HTERT RPE-1 (cell line): Measurements from ENCODE around the gene DNAH3.
"Not testable (repeated sequence)": the region's sequence is repeated elsewhere in the genome, so short reads cannot be mapped to it uniquely, and the experiment has no call there.

ENCODE experiments used
- in situ Hi-C: fragments of 300-500 bp; cut with MboI; formaldehyde crosslinking; loops from 4 replicates; pipeline ENCODE4 v1.14.3; 2020; ENCODE audit warnings: low sequenced_read_pairs

DNAH3 gene

DNA sequence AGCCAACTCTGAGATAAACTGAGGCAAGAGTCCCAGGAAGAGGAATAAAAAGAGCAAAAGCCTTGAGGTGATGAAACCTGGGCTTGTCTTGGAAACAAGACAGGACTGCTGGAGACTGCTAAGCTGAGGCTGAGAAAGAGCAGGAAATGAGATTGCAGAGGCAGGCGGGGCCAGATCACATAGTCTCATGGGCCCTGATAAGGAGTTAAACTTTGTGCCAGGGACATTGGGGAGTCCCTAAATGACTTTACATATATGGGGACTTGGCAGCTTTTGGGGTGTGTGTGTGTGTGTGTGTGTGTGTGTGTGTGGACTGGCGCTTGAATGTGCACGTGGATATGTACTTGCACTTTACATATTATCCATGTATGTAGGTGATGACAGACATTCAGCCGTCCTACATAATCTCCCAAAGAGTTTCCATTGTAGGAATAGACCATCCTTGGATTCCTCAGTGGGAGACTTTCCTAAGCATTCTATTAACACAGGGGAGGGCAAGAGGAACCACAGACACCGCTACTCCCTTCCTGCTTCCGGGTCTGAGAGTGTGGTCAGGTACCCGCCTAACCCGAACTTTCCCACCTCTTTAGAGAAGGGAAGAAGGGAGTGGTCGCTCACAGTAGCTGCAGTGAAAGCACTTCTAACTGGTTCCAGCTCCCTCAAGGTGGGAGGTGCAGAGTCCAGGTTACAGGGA lies 127.0 kb downstream of the DNAH3 start:
- in situ Hi-C loops: no loop called here

DNA sequence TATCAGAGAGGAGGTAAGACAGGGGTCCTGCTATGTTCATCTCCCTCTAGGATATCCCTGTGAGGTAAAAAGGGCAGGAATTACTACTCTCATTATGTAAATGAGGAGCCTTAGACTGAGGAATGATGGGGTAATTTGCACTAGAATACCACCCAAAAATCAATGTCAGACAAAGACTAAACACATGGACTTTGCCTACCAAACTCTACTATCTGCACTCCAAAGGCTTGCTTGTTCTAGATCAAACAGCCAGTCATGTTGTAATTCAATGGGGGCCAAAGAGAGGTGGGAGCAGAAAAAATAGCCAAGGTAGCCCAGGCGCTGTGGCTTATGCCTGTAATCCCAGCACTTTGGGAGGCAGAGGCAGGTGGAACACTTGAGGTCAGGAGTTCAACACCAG lies 129.3 kb downstream of the DNAH3 start:
- in situ Hi-C loops: no loop called here

DNA sequence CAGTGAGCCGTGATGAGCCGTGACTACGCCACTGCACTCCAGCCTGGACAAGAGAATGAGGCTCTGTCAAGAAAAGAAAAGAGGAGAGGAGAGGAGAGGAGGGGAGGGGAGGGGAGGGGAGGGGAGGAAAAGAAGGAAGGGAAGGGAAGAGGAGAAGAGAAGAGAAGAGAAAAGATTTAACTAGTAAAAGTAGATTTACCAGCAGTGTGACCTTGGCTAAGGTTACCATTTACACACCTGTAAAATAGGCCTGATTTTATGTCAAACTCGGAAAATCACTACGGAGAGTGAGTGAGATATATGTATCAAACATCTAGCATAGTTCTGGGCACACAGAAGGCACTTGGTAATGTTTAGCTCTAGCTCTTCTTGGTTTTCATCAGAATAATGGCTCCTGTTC lies 140.8 kb downstream of the DNAH3 start:
- in situ Hi-C loops: no loop called here

DNA sequence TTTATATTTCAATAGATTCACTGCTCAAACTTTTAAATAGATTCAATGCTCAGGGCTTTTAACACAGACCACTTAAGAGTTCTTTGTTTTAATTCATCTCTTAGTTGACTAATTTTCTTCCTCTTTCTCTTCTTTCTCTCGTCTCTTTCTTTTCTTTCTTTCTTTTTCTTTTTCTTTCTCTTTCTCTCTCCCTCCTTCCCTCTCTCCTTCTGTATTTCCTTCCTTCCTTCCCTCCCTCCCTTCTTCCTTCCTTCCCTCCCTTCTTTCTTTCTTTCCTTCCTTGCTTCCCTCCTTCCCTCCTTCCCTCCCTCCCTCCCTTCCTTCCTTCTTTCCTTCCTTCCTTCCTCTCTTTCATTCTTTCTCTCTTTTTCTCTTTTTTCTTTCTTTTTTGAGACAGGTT lies 145.6 kb downstream of the DNAH3 start:
- in situ Hi-C loops: no loop called here

DNA sequence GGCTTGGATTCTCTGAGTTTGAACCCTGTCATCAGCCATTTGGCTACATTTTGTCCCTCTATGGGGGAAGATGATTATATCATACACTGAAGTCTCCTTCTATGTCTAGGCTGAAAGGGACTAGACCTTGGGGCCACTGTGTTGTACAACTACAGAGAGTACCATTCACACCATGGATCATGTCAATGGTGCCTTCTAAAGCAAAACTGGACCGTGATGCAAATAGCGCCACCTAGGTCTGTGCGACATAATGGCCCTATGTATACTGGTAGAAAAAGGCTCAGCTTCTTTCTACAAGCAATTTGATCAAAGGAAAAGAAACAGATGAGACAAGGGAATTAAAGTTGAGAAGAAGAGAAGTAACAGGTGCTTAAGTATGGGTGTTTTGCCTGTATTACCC lies 149.4 kb downstream of the DNAH3 start:
- in situ Hi-C loops: no loop called here

DNA sequence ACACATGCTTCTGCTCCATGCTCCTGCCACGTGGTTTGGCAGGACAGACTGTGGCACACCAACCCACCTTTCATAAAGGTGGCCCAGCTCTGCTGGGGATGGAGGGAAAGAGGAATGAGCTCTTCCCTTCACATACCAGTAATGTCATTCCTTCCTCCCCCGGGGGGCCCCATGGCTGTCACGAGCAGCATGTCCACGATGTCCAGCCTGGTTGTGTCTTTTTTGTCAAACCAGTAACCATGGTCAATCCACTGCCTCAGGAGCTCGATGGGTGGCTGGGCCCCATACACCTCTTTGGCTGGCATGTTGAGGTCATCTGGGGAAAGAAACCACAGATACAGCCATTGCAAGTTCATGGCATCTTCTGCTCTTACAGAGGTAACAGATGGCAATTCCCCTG lies 153.5 kb downstream of the DNAH3 start:
- in situ Hi-C loops: no loop called here

DNA sequence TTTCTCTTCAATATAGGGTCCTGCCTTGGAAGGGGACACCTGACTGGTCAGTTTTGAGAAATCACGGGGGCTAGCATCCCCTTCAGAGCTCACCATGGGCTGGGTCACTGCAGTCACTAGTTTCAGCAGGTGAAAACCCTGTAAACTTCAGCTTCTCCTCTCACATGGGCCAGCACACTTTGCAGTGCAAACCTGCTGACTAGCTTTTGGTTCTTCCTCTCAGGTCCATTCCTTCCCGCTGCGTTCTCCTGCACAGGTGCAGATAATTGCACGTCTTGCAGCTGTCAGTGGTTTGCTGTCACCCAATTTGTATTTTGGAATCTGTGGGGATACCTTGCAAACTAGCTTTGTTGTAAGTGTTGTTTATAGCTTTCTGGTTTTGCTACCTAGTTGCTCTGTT lies 154.9 kb downstream of the DNAH3 start:
- in situ Hi-C loops: no loop called here

DNA sequence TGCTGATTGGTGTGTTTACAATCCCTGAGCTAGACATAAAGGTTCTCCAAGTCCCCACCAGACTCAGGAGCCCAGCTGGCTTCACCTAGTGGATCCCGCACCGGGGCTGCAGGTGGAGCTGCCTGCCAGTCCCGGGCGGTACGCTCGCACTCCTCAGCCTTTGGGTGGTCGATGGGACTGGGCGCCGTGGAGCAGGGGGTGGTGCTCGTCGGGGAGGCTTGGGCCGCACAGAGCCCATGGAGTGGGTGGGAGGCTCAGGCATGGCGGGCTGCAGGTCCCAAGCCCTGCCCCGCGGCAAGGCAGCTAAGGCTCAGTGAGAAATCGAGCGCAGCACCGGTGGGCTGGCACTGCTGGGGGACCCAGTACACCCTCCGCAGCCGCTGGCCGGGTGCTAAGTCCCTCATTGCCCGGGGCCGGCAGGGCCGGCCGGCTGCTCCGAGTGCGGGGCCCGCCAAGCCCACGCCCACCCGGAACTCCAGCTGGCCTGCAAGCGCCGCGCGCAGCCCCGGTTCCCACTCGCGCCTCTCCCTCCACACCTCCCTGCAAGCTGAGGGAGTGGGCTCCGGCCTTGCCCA lies 161.1 kb downstream of the DNAH3 start:
- in situ Hi-C loops: not testable (repeated sequence)

DNA sequence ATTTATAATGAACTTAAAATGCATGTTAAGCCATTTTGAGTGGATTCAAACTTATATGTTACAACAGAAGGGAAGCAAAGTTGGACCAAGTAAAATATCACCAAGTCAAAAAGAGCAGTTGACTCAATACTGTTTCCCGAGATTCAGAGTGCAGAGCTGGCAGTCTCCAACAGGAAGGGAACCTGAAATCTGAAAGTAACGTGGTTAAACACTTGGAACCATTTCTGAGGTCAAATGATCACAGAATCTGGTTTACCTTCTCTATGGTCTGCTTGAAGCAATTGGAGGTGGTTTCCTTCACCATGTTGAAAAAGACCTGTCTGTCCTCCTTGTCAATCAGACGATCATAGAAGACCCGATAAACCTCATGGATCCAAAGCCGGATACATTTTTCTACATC lies 163.6 kb downstream of the DNAH3 start:
- in situ Hi-C loops: no loop called here

DNA sequence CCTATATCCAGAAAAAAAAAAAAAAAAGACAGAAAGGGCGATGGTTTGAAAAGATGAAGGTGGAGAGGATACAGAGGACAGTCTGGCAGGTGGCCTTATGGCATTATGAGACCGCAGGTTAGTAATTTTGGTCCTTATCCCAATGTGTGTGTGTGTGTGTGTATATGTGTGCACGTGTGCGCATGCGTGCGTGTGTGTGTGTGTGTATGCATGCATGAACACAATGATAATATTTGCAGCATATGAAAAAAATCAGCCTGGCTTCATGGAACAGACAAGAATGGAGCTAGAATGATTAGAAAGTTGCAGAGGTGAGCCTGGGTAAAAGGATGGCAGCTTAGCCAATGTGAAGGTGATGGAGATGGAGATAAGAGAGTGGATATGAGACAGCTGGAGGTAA lies 166.6 kb downstream of the DNAH3 start:
- in situ Hi-C loops: no loop called here

DNA sequence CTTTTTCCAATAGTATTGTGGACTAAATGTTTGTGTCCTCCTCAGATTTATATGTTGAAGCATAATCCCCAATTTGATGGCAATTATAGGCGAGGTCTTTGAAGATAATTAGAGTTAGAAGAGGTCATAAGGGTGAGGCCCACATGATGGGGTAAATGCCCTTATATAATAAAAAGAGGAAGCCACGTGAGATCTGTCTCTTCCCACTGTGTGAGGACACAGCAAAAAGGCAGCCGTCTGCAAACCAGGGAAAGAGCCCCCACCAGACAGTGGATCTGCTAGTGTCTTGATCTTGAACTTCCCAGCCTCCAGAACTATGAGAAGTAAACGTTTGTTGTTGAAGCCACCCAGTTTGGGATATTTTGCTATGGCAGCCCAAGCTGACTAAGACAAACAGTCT lies 174.1 kb downstream of the DNAH3 start:
- in situ Hi-C loops: no loop called here

DNA sequence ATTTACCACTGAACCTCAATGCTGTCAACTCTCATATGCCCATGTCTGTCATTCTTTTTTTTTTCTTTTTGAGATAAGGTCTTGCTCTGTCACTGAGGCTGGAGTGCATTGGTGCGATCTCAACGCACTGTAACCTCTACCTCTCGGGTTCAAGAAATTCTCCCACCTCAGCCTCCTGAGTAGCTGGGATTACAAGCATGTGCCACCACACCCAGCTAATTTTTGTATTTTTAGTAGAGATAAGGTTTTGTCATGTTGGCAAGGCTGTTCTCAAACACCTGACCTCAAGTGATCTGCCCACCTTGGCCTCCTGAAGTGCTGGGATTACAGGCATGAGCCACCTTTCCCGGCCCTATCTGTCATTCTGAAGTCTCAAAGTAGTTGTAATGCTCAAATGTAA lies 177.4 kb downstream of the DNAH3 start:
- in situ Hi-C loops: not testable (repeated sequence)

DNA sequence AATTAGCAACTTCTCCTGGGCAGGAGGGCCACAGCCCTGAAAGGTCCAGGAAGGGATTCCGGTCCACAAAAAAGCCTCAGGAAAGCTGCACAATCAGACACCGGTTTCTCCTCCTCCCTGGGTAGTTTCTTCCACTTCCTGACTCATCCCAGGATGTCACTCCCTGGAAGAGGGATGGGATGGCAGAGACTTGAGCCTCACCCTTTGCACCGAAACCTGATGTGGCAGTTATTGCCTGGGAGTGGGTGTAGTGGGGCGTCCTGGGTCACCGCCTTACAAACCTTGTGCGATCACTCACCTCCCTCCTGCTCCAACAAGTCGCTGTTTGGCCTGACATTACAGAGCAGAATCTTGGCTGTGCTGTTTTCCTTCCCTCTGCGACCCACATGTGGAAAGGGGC lies 179.2 kb downstream of the DNAH3 start:
- in situ Hi-C loops: no loop called here

DNA sequence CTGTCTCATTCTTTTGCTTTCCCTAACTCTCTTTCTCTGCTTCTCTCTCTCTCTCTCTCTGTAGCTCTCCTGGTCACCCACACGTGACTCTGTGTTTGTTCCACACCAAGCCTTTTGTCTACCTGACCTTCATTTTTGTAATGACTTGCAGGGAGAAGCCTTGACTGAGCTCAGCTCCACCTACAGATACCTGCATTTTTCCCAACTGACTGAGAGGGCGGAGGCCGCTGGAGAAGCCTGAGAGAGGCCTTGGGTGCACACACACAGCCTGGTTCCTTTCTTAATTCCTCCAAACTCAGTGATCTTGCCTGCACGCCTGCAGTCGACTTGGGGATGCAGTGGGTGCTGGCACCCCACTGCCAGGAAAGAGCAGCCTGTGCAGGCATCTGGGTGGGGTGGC lies 181.3 kb downstream of the DNAH3 start:
- in situ Hi-C loops: no loop called here

DNA sequence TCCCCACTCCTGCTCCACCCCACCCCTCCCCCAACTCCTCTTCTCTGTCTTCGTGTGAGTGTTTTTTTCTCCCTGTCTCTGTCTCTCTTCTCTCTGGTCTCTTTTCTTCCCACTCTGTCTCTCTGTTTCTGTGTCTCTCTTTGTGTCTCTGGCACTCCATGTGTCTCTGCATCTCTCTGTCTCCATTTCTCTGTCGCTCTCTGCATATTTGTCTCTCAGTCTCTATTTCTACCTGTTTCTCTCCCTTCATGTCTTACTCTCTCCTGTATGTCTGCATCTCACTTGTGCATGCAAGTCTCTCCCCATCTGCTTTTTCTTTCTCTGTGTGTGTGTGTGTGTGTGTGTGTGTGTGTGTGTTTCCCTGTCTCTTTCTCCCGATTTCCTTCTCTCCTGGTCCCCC lies 181.9 kb downstream of the DNAH3 start:
- in situ Hi-C loops: no loop called here

DNA sequence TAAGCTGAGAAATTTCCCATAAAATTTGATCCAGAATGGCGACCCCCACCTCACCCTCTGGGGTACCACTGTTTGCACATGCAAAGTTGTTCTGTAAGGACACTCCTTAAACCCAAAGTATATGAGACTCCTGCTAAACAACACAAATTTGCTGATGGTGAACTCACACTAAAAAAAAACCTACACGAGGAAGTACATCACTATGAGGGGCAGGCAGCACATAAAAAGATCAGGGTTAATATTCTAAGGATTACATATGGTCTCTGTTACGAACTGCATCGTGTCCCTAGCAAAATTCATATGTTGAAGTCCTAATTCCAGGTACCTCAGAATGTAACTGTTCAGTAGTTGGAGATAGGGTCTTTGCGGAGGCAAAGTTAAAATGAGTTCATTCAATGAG lies 189.7 kb downstream of the DNAH3 start:
- in situ Hi-C loops: no loop called here

DNA sequence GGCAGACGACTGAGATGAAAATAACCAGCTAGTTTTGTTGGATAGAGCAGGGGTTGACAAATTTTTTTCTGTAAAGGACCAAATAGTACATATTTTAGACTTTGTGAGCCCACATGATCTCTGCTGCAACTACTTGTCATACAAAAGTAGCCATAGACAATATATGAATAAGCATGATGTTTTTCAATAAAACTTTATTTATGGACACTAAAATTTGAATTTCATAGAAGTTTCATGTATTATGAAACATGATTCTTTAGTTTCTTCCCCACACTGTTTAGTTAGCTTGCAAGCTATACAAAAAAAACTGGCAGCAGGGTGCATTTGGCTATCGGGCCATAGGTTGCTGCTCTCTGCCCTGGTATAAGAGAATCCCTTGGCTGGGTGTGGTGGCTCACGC lies 193.5 kb downstream of the DNAH3 start:
- in situ Hi-C loops: no loop called here

DNA sequence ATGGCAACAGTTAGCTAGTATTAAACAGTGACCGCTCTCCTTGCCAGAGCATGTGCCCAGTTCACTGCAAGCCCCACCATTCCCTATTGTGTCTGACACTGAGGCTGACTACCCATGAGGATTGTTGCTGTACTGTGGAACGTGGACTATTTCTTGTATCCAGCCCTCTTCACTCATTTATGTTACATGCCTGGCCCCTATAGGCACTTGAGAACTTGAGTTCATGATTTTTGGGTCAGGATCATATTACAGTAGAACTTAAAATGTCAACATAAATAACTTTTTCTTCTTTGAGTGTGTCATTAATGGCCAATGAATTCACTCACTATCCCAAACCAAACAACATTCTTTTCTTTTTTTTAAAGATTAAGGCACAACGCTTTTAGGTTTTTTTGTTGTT lies 194.3 kb downstream of the DNAH3 start:
- in situ Hi-C loops: no loop called here

DNA sequence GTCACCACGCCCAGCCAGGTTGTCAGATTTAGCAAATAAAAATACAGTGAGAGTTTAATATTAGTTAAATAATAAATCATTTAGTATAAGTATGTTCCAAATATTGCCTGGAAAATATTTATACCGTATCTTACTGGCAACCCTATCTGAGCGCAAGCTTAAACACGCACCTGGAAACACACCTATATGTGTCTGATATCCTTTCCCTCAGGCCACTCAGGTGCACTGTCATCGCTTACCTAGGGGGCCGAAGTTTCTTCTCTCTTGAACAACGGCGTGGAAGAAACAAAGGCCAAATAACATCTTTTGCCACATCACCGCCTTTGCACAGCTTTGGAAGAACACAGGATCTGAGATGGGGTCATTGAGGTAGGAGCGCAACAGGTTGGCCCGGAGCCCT lies 196.1 kb downstream of the DNAH3 start:
- in situ Hi-C loops: no loop called here

DNA sequence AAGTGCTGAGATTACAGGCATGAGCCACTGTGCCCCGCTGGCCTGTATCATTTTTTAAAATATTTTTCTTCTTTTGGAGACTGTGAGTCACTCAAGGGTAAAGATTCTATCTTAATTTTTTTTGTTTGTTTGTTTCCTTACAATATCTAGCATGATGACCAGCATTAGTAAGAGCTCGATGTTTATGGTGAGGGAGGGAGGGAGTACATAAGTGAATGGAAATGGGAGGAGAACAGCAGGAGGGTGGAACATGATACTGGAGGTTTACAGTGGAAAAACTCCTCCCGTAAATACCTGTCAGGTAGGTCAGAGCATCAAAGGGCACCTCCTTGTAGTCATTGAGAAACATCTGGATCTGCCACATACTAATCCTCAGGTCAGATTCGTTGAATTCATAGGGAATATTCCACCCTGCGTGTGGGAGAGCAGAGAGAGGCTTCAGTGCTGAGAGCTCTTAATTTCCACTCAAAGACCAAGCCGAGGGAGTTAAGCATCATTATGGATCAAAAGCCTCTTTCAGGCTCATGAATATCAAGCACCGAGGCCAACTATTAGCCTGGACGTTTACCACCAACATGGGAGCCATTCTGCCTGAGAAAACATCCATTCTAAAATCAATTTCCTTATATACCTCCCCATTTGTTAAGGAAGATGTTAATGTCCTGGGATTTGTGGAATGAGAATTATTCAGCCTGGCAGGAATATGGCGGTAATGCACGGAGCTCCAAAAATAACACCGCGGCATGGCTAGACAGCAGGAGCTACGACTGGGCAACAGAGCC lies 198.3 kb downstream of the DNAH3 start:
- in situ Hi-C loops: no loop called here

DNA sequence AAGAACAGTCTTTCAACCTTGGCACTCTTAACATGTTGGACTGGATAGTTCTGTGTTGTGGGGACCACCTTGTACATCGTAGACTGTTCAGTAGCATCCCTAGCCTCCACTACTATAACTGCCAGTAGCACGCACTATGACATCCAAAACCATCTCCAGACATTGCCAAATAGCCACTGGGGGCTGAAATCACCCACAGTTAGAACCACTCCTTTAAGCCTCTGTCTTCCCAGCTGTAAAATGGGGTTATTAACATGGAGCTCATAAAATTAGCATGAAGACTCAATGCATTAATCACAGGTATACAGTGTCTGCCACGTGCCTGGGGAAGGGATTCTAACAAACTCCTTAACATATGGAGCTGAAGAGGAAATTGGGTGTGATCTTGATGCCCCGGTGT lies 200.4 kb downstream of the DNAH3 start:
- in situ Hi-C loops: no loop called here

DNA sequence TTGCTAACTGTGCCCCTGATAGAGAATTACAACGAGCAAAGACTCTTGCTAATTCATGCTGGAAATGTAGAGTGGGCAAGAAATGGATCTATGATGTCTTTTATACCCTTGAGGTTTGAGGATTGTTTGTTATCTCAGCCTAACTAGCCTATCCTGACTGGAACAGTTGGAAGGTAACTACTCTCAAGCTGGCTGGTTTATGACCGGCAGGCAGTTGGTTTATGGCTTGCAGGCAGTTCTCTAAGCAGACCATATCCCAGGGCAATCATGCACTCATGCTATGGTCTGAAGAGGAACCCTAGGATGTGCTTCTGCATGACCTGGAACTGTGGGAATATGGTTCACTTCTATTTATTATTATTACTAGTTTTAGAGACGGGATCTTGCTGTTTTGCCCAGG lies 201.0 kb downstream of the DNAH3 start:
- in situ Hi-C loops: no loop called here
